ENCODE measurements around the gene ADAM33.

DNA sequence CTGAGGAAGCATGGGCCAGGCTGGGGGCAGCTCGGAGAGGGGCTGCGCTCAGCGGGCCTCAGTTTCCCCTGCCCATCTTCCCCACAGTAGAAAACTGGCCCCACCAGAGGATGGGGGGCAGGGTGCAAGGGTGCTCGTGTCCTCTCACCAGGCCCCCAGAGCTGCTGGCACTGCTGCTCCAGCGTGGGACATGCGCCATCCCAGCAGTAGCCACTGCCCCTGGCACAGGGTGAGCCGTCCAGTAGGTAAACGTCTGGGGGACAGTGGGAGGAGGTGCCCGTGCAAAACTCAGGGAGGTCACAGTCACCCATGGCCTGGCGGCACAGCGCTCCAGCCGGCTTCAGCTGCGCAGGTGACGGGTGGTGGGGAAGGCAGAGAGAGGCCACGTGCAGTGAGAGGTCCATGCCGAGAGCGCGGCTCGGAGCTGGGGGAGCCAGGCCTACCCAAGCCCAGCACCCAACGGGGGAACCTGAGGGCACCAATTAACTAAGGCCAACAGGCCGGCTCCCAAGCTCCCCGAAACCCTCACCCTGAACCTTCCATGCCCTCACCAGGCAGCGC, 9.7 kb downstream of the ADAM33 start:
- TF ChIP-seq, protein P1, sequence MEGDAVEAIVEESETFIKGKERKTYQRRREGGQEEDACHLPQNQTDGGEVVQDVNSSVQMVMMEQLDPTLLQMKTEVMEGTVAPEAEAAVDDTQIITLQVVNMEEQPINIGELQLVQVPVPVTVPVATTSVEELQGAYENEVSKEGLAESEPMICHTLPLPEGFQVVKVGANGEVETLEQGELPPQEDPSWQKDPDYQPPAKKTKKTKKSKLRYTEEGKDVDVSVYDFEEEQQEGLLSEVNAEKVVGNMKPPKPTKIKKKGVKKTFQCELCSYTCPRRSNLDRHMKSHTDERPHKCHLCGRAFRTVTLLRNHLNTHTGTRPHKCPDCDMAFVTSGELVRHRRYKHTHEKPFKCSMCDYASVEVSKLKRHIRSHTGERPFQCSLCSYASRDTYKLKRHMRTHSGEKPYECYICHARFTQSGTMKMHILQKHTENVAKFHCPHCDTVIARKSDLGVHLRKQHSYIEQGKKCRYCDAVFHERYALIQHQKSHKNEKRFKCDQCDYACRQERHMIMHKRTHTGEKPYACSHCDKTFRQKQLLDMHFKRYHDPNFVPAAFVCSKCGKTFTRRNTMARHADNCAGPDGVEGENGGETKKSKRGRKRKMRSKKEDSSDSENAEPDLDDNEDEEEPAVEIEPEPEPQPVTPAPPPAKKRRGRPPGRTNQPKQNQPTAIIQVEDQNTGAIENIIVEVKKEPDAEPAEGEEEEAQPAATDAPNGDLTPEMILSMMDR (conservative IDR thresholded peaks at IDR 0.05): no peak
- no peak for TF ChIP-seq EZH2 (IDR thresholded peaks at IDR 0.05; ENCODE audit: low read depth)
